Lower lobe of right lung (tissue), 2 donors: Measurements from ENCODE around the gene OSTF1. TPM values are rescaled to one million over a fixed set of nuclear protein-coding genes. Genes with fewer than 3 reads are reported as not detected.
A peak's percentile ranks its signal among the peaks of the same experiment; 100 is the strongest.

ENCODE experiments used
- ATAC-seq, 2 donors: fragments of 200-7000 bp; cut with Tn5 transposase; one replicate each; pipeline ENCODE4 v1.9.1; 2020 to 2022; ENCODE audit warnings: mild to moderate bottlenecking in 2 of 2, moderate library complexity in 2 of 2
- DNase-seq: peaks from one replicate; pipeline ENCODE4 v3.0.0-alpha.2; 2020
- H3K27ac ChIP-seq: fragments of 200-600 bp; one replicate; pipeline ENCODE4 v1.8.0; 2022
- H3K27me3 ChIP-seq: fragments of 200-600 bp; one replicate; pipeline ENCODE4 v1.8.0; 2022; ENCODE audit warnings: low read depth
- H3K36me3 ChIP-seq: fragments of 200-600 bp; one replicate; pipeline ENCODE4 v1.8.0; 2022; ENCODE audit warnings: mild to moderate bottlenecking
- H3K4me1 ChIP-seq: fragments of 200-600 bp; one replicate; pipeline ENCODE4 v1.8.0; 2022
- H3K4me3 ChIP-seq: fragments of 200-600 bp; one replicate; pipeline ENCODE4 v1.8.0; 2022; ENCODE audit warnings: mild to moderate bottlenecking
- H3K9me3 ChIP-seq: fragments of 200-600 bp; one replicate; pipeline ENCODE4 v1.8.0; 2022
- CTCF ChIP-seq: fragments of 200-600 bp; IDR thresholded peaks from one replicate; pipeline ENCODE4 v1.8.0; 2022; ENCODE audit warnings: antibody characterized with exemption, mild to moderate bottlenecking
- intact Hi-C: fragments of 100-400 bp; cut with DNase I; formaldehyde crosslinking; loops from one replicate; pipeline ENCODE4 v1.11.0; 2022
- total RNA-seq: library from RNA; stranded (reverse); fragmentation: NEBNext Ultra II Directional; extraction: Animal tissue kit (Norgen Biotek cat#: 25700); gene quantifications from one replicate; pipeline ENCODE4 v1.2.1, GENCODE V29; 2021
- donor health status: DM: no; HTN: yes; CAD: no; lungs with severe emphysema.

The OSTF1 gene
- total RNA-seq, 1 donor from 2014 or later, result 91.2 TPM

GRCh38 chr9:75104607-75105006, 16.3 kb downstream of the OSTF1 start:
- no peaks in the 10 kb centered on the region for H3K9me3 ChIP-seq
- peaks cover 49% of the 10 kb centered on the region for H3K4me1 ChIP-seq
- no peaks in the 10 kb centered on the region for H3K27me3 ChIP-seq
- no peak for TF ChIP-seq CTCF
- intact Hi-C loops, result no loop called here
- no peak for DNase-seq
- H3K4me3 ChIP-seq, result no peak overlapping the region
- no peaks in the 10 kb centered on the region for H3K36me3 ChIP-seq
- no peak overlapping the region for H3K27ac ChIP-seq
- no peak for ATAC-seq

GRCh38 chr9:75105019-75105540, 16.8 kb downstream of the OSTF1 start:
- no peak for TF ChIP-seq CTCF
- DNase-seq (no peak), ATAC-seq (no peak)
- Histone ChIP-seq H3K4me3 (no peak overlapping the region), H3K9me3 (no peaks in the 10 kb centered on the region), H3K4me1 (peaks cover 51% of the 10 kb centered on the region), H3K36me3 (no peaks in the 10 kb centered on the region), H3K27ac (peak overlapping the region; percentile 9), H3K27me3 (no peaks in the 10 kb centered on the region)
- intact Hi-C loops, result no loop called here

GRCh38 chr9:75105841-75106240, 17.5 kb downstream of the OSTF1 start:
- TF ChIP-seq CTCF, result no peak
- peaks cover 43% of the 10 kb centered on the region for H3K4me1 ChIP-seq

GRCh38 chr9:75106857-75107256, 18.5 kb downstream of the OSTF1 start:
- TF ChIP-seq CTCF, result no peak
- ATAC-seq (peak; percentile 56 to 81), DNase-seq (no peak)
- H3K9me3 ChIP-seq, result no peaks in the 10 kb centered on the region
- no peak overlapping the region for H3K27ac ChIP-seq
- intact Hi-C loops, result no loop called here
- no peak overlapping the region for H3K4me3 ChIP-seq
- peaks cover 44% of the 10 kb centered on the region for H3K4me1 ChIP-seq
- H3K36me3 ChIP-seq, result no peaks in the 10 kb centered on the region
- H3K27me3 ChIP-seq, result no peaks in the 10 kb centered on the region

More at GRCh38 chr9:75105841-75106240, 17.5 kb downstream of the OSTF1 start:
- DNase-seq, result no peak
- H3K27ac ChIP-seq, result no peak overlapping the region
- ATAC-seq, result no peak
- H3K9me3 ChIP-seq, result no peaks in the 10 kb centered on the region
- no peaks in the 10 kb centered on the region for H3K36me3 ChIP-seq
- no peak overlapping the region for H3K4me3 ChIP-seq
- no peaks in the 10 kb centered on the region for H3K27me3 ChIP-seq
- intact Hi-C loops, result no loop called here

GRCh38 chr9:75108571-75108970, 20.3 kb downstream of the OSTF1 start:
- Histone ChIP-seq H3K27ac (no peak overlapping the region), H3K9me3 (no peaks in the 10 kb centered on the region), H3K4me3 (no peak overlapping the region), H3K36me3 (no peaks in the 10 kb centered on the region), H3K27me3 (no peaks in the 10 kb centered on the region), H3K4me1 (peaks cover 57% of the 10 kb centered on the region)
- ATAC-seq, result peak; percentile 52 to 60
- intact Hi-C loops, result no loop called here
- peak; percentile 68 for DNase-seq
- TF ChIP-seq CTCF, result no peak
